Measurements from ENCODE around the gene NMT1.

The NMT1 gene

GRCh38 chr17:45088741-45089140 lies 27.6 kb downstream of the NMT1 start:
- H3K27ac ChIP-seq, result no peak overlapping the region
- peaks cover 52% of the 10 kb centered on the region for H3K36me3 ChIP-seq (replicated peaks)
- no peak for TF ChIP-seq CTCF (IDR thresholded peaks at IDR 0.05; ENCODE audit: low read depth, low read length, missing control alignments)
- H3K4me3 ChIP-seq (ENCODE audit: low read depth, low read length), result no peak overlapping the region
- no peaks in the 10 kb centered on the region for H3K27me3 ChIP-seq (replicated peaks)
- DNase-seq, result no peak
- in situ Hi-C loops (cut with HindIII; ENCODE audit: low pct_ligation_motif_present, low sequenced_read_pairs), result no loop called here

- no peak for DNase-seq
- H3K27me3 ChIP-seq (replicated peaks), result no peaks in the 10 kb centered on the region
- no peak for TF ChIP-seq CTCF (IDR thresholded peaks at IDR 0.05; ENCODE audit: low read depth, low read length, missing control alignments)
- no peak overlapping the region for H3K4me3 ChIP-seq (ENCODE audit: low read depth, low read length)
- H3K36me3 ChIP-seq (replicated peaks), result peaks cover 61% of the 10 kb centered on the region
- in situ Hi-C loops (cut with HindIII; ENCODE audit: low pct_ligation_motif_present, low sequenced_read_pairs), result no loop called here
- H3K27ac ChIP-seq, result no peak overlapping the region
Observed at GRCh38 chr17:45090711-45091110, 29.6 kb downstream of the NMT1 start.

GRCh38 chr17:45091778-45092425 lies 30.8 kb downstream of the NMT1 start:
- Histone ChIP-seq H3K27me3 (replicated peaks) (no peaks in the 10 kb centered on the region), H3K36me3 (replicated peaks) (peaks cover 66% of the 10 kb centered on the region), H3K4me3 (ENCODE audit: low read depth, low read length) (no peak overlapping the region), H3K27ac (no peak overlapping the region)
- no peak for DNase-seq
- TF ChIP-seq CTCF (IDR thresholded peaks at IDR 0.05; ENCODE audit: low read depth, low read length, missing control alignments), result no peak
- in situ Hi-C loops (cut with HindIII; ENCODE audit: low pct_ligation_motif_present, low sequenced_read_pairs), result no loop called here

- Histone ChIP-seq H3K27ac (peak overlapping the region; percentile 71), H3K27me3 (replicated peaks) (no peaks in the 10 kb centered on the region), H3K36me3 (replicated peaks) (peaks cover 74% of the 10 kb centered on the region), H3K4me3 (ENCODE audit: low read depth, low read length) (no peak overlapping the region)
- TF ChIP-seq CTCF (IDR thresholded peaks at IDR 0.05; ENCODE audit: low read depth, low read length, missing control alignments), result no peak
- in situ Hi-C loops (cut with HindIII; ENCODE audit: low pct_ligation_motif_present, low sequenced_read_pairs), result no loop called here
- DNase-seq, result peak; percentile 97
Observed at GRCh38 chr17:45092911-45093430, 31.9 kb downstream of the NMT1 start.

GRCh38 chr17:45093444-45094110 lies 32.5 kb downstream of the NMT1 start:
- peaks cover 75% of the 10 kb centered on the region for H3K36me3 ChIP-seq (replicated peaks)
- peak overlapping the region; percentile 71 for H3K27ac ChIP-seq
- H3K4me3 ChIP-seq (ENCODE audit: low read depth, low read length), result no peak overlapping the region
- in situ Hi-C loops (cut with HindIII; ENCODE audit: low pct_ligation_motif_present, low sequenced_read_pairs), result no loop called here
- no peak for TF ChIP-seq CTCF (IDR thresholded peaks at IDR 0.05; ENCODE audit: low read depth, low read length, missing control alignments)
- H3K27me3 ChIP-seq (replicated peaks), result no peaks in the 10 kb centered on the region
- DNase-seq, result no peak

Measured in brain microvascular endothelial cell (primary cell).